B cell (primary cell): ENCODE measurements around the gene LRRC32. TPM values are rescaled to one million over a fixed set of nuclear protein-coding genes. Genes with fewer than 3 reads are reported as not detected.

Experiments
- ATAC-seq: fragments of 200-7000 bp; cut with Tn5 transposase; one replicate; pipeline ENCODE4 v1.10.0; 2021; ENCODE audit warnings: low read depth, mild to moderate bottlenecking, moderate number of reproducible peaks, moderate library complexity
- CTCF ChIA-PET: fragments of 350-600 bp; sonication (Branson Sonifier 250); formaldehyde crosslinking; loops from one replicate; lab custom pipeline; 2021; ENCODE audit warnings: antibody characterized with exemption, inconsistent platforms; lab: Charles Lee
- POLR2A ChIA-PET: fragments of 350-600 bp; sonication (Branson Sonifier 250); formaldehyde crosslinking; loops from one replicate; lab custom pipeline; 2021; ENCODE audit warnings: antibody characterized with exemption; lab: Charles Lee
- DNase-seq: peaks from one replicate; pipeline ENCODE4 v3.0.0; 2013
- H2AFZ ChIP-seq: 2 replicates; pipeline ENCODE4 v1.6.1; 2012; ENCODE audit warnings: mild to moderate bottlenecking, low read depth, low read length; ENCODE audit not compliant: insufficient read depth, poor library complexity, severe bottlenecking
- H3K27ac ChIP-seq, 2 donors: 1 replicate in 1 of 2; 2 replicates in 1 of 2; pipeline ENCODE4 v1.5.1; 2012 to 2013; ENCODE audit warnings: low read length in 2 of 2, mild to moderate bottlenecking in 2 of 2, moderate library complexity in 1 of 2
- H3K27me3 ChIP-seq, 4 experiments: fragments of 200-600 bp in 1 of 4; sonication (generic) in 1 of 4; replicated peaks in 1 of 4; 1 replicate in 2 of 4; 2 replicates in 2 of 4; pipeline versions ENCODE4 v1.6.1 to v1.7.0; 2013 to 2016; ENCODE audit warnings: low read length in 3 of 4, mild to moderate bottlenecking in 2 of 4, mixed read lengths in 1 of 4, moderate library complexity in 1 of 4; ENCODE audit not compliant: insufficient read depth in 4 of 4, control insufficient read depth in 3 of 4; ENCODE audit errors: control extremely low read depth in 1 of 4
- H3K36me3 ChIP-seq, 2 experiments: replicated peaks in 1 of 2; 1 replicate in 1 of 2; 2 replicates in 1 of 2; pipeline versions ENCODE4 v1.6.1 to v1.7.1; 2013; ENCODE audit warnings: low read length in 1 of 2; ENCODE audit not compliant: insufficient read depth in 2 of 2, control insufficient read depth in 1 of 2; ENCODE audit errors: control extremely low read depth in 1 of 2, extremely low read depth in 1 of 2
- H3K4me1 ChIP-seq, 2 donors: fragments of 200-600 bp in 1 of 2; sonication (generic) in 1 of 2; 1 replicate in 1 of 2; 2 replicates in 1 of 2; pipeline versions ENCODE4 v1.5.1 to v1.6.1; 2013 to 2017; ENCODE audit warnings: low read length in 2 of 2; ENCODE audit not compliant: control insufficient read depth in 2 of 2, insufficient read depth in 2 of 2
- H3K4me2 ChIP-seq: replicated peaks from 2 replicates; pipeline ENCODE3; 2012; ENCODE audit warnings: mild to moderate bottlenecking, low read depth, low read length; ENCODE audit not compliant: poor library complexity, severe bottlenecking
- H3K4me3 ChIP-seq, 5 experiments: fragments of 200-600 bp in 1 of 5; sonication (generic) in 1 of 5; 1 replicate in 3 of 5; 2 replicates in 2 of 5; pipeline versions ENCODE4 v1.5.1 to v1.7.0; 2011 to 2016; ENCODE audit warnings: low read length in 4 of 5, mild to moderate bottlenecking in 4 of 5, low read depth in 2 of 5, control low read depth in 1 of 5, moderate library complexity in 1 of 5; ENCODE audit not compliant: insufficient read depth in 1 of 5; ENCODE audit errors: control extremely low read depth in 1 of 5, extremely low read depth in 1 of 5
- H3K79me2 ChIP-seq: fragments of 200-600 bp; sonication (generic); one replicate; pipeline ENCODE4 v1.6.0; 2016; ENCODE audit warnings: low read length; ENCODE audit not compliant: control insufficient read depth, insufficient read depth
- H3K9ac ChIP-seq: fragments of 200-600 bp; sonication (generic); 2 replicates; pipeline ENCODE4 v1.6.1; 2017; ENCODE audit warnings: mild to moderate bottlenecking, low read length, moderate library complexity
- H3K9me3 ChIP-seq, 3 donors: one replicate each; pipeline versions ENCODE4 v1.6.1 to v1.7.1; 2013; ENCODE audit warnings: low read length in 2 of 3; ENCODE audit not compliant: control insufficient read depth in 2 of 3, insufficient read depth in 1 of 3; ENCODE audit errors: control extremely low read depth in 1 of 3
- H4K20me1 ChIP-seq: 2 replicates; pipeline ENCODE4 v1.6.0; 2012; ENCODE audit warnings: mild to moderate bottlenecking, low read length; ENCODE audit not compliant: insufficient read depth, control insufficient read depth, poor library complexity, severe bottlenecking
- H3K27ac Mint-ChIP-seq: one replicate; pipeline ENCODE4 v1.8.0; 2021; ENCODE audit warnings: mixed read lengths
- H3K27me3 Mint-ChIP-seq: one replicate; pipeline ENCODE4 v1.8.0; 2021; ENCODE audit warnings: mixed read lengths
- H3K4me1 Mint-ChIP-seq: one replicate; pipeline ENCODE4 v1.8.0; 2021; ENCODE audit warnings: mixed read lengths
- H3K4me3 Mint-ChIP-seq: one replicate; pipeline ENCODE4 v1.8.0; 2021; ENCODE audit warnings: mixed read lengths
- H3K9me3 Mint-ChIP-seq: one replicate; pipeline ENCODE4 v1.8.0; 2022; ENCODE audit warnings: mixed read lengths; ENCODE audit not compliant: insufficient read depth
- EZH2 ChIP-seq: IDR thresholded peaks from 2 replicates; pipeline ENCODE4 v1.6.1; 2012; ENCODE audit warnings: borderline replicate concordance, low read depth, mild to moderate bottlenecking, moderate library complexity, low read length; ENCODE audit not compliant: insufficient read depth, poor library complexity, severe bottlenecking
- WGBS: methylation state at CpG from one replicate; pipeline ENCODE4 v1.1.5; 2013; ENCODE audit warnings: missing lambda C conversion rate; ENCODE audit not compliant: insufficient coverage; 5-methylcytosine and 5-hydroxymethylcytosine counted together
- intact Hi-C: fragments of 100-400 bp; cut with micrococcal nuclease; formaldehyde crosslinking; loops from one replicate; pipeline ENCODE4 v1.10.0; 2022
- polyA plus RNA-seq: library from polyadenylated mRNA; depleted of rRNA; stranded (reverse); fragments of >200 nt; gene quantifications from 2 replicates; pipeline ENCODE4 v1.2.3, GENCODE V29; 2012
- total RNA-seq, 2 donors: library from RNA; stranded (reverse); fragments of 120-200 nt in 1 of 2; gene quantifications; 1 replicate in 1 of 2; 2 replicates in 1 of 2; pipeline versions ENCODE4 v1.2.3 to v1.2.4, GENCODE V29; 2013 to 2022
- TF ChIP-seq, protein P1 (sequence below): fragments of 200-600 bp; IDR thresholded peaks from one replicate; pipeline ENCODE4 v1.8.0; 2022; ENCODE audit warnings: antibody characterized with exemption, mild to moderate bottlenecking

The LRRC32 gene
- total and polyA plus RNA-seq, 2 donors (not counting 1 experiment from before 2014, with no cell fraction given): 0.60 to 1.4 TPM

DNA sequence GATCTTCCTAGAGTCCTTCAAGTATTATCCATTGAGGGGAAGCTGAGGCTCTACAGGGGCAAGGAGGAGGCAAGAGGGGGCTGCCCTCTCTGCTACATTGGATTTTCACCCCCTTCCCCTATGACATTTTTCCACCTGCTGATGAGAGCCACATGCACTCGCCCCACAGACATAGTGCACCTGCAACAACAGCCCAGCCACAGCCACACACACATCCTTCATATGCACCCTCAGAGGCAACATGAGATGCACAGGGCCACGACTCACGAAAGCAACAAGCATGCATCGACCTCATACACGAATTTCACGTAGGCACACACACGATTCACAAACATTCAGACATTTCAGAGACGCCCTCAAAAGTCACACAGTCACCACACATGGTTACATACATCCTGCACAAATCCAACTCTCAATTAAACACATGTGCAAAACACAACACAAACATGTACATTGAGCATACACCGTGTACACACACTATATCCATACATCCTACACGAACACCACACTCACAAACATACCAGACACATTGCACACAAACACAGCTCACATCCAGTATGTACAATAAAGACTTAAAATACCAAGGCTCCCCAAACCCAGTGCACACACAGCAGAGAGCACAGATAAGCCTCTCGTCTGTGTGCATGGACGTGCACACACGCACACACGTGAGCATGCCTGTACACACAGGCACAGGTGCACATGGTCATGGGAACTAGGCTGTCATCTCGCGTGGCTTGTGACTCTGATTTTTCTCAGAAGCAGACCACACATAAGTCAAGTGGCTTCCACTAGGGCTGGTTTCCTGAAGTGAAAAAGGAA lies 6.3 kb upstream of the LRRC32 start:
- CTCF ChIA-PET: interaction anchor here (1.1 to 14.3 kb wide), 7 partner anchors 9 to 98 kb away, joined by 3 to 224 read pairs (median 8); no protein-coding TSS in a partner anchor
- ATAC-seq: no peak
- H3K9me3 ChIP-seq: peaks cover 0 to 4% (median 0%) of the 10 kb centered on the region in 3 donors
- TF ChIP-seq EZH2: no peak
- TF ChIP-seq, protein P1, sequence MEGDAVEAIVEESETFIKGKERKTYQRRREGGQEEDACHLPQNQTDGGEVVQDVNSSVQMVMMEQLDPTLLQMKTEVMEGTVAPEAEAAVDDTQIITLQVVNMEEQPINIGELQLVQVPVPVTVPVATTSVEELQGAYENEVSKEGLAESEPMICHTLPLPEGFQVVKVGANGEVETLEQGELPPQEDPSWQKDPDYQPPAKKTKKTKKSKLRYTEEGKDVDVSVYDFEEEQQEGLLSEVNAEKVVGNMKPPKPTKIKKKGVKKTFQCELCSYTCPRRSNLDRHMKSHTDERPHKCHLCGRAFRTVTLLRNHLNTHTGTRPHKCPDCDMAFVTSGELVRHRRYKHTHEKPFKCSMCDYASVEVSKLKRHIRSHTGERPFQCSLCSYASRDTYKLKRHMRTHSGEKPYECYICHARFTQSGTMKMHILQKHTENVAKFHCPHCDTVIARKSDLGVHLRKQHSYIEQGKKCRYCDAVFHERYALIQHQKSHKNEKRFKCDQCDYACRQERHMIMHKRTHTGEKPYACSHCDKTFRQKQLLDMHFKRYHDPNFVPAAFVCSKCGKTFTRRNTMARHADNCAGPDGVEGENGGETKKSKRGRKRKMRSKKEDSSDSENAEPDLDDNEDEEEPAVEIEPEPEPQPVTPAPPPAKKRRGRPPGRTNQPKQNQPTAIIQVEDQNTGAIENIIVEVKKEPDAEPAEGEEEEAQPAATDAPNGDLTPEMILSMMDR: no peak
- no peak overlapping the region for H3K4me2 ChIP-seq
- Mint-ChIP-seq H3K4me1 (peaks cover 65% of the 10 kb centered on the region), H3K27ac (peak overlapping the region; percentile 38), H3K9me3 (no peaks in the 10 kb centered on the region), H3K27me3 (peaks cover 42% of the 10 kb centered on the region), H3K4me3 (no peak overlapping the region)
- H3K27ac ChIP-seq: no peak overlapping the region
- H3K27me3 ChIP-seq: peaks cover 0 to 59% (median 14%) of the 10 kb centered on the region in 4 experiments
- no peak overlapping the region for H3K9ac ChIP-seq
- intact Hi-C loops: loop anchor here (5.0 kb wide), 1 partner anchor 295 kb away; the partner anchor contains the start of genes GVQW3 and THAP12
- H3K4me1 ChIP-seq: peaks cover 49 to 53% of the 10 kb centered on the region in 2 donors
- H3K4me3 ChIP-seq: no peak overlapping the region
- peak; percentile 40 for DNase-seq
- H3K36me3 ChIP-seq: no peaks in the 10 kb centered on the region
- H4K20me1 ChIP-seq: peaks cover 18% of the 10 kb centered on the region
- no peak overlapping the region for H2AFZ ChIP-seq
- POLR2A ChIA-PET: no interaction called here
- H3K79me2 ChIP-seq: no peaks in the 10 kb centered on the region
- 71% methylated on average over 16 of the region's 16 CpGs for WGBS
